ENCODE results near the gene GFOD1.

Gene GFOD1

DNA sequence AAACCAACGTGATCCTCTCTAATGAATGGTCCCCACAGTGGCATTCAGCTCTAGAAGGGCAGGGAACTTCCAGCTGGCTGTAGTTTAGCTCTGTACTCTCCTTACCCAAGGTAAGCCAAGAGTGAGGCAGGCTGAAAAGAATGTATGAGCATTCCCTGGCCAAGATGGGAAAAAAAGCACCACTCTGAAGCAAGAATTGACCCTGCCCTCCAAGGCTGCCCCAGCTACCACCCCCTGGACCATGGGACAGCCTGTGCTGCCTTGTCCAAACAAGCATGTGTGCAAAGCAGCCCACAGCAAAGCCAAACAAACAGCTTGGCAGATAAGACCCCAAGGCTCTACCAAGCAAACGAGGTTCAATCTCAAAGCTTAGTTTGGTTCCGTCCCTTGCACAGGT, 73.9 kb downstream of the GFOD1 start:
- DNase-seq (ENCODE audit: insufficient read length) (no peak), FAIRE-seq (no peak)
- no peak for TF ChIP-seq POLR2AphosphoS5 (IDR thresholded peaks at IDR 0.05; ENCODE audit: low read depth, low read length)
- TF ChIP-seq TAF1 (IDR thresholded peaks at IDR 0.05; ENCODE audit: borderline replicate concordance, low read depth, low read length): no peak
- TF ChIP-seq POLR2A (IDR thresholded peaks at IDR 0.05; ENCODE audit: low read depth, low read length): no peak

- no peak for DNase-seq (ENCODE audit: insufficient read length)
- FAIRE-seq: no peak
- TF ChIP-seq POLR2A (IDR thresholded peaks at IDR 0.05; ENCODE audit: low read depth, low read length) (no peak), POLR2AphosphoS5 (IDR thresholded peaks at IDR 0.05; ENCODE audit: low read depth, low read length) (no peak), TAF1 (IDR thresholded peaks at IDR 0.05; ENCODE audit: borderline replicate concordance, low read depth, low read length) (no peak)
Observed at GRCh38 chr6:13412639-13413465, 74.5 kb downstream of the GFOD1 start.

- DNase-seq (ENCODE audit: insufficient read length) (no peak), FAIRE-seq (no peak)
- TF ChIP-seq POLR2AphosphoS5 (IDR thresholded peaks at IDR 0.05; ENCODE audit: low read depth, low read length) (no peak), POLR2A (IDR thresholded peaks at IDR 0.05; ENCODE audit: low read depth, low read length) (no peak), TAF1 (IDR thresholded peaks at IDR 0.05; ENCODE audit: borderline replicate concordance, low read depth, low read length) (no peak)
Observed at GRCh38 chr6:13412211-13412610, 75.2 kb downstream of the GFOD1 start.

DNA sequence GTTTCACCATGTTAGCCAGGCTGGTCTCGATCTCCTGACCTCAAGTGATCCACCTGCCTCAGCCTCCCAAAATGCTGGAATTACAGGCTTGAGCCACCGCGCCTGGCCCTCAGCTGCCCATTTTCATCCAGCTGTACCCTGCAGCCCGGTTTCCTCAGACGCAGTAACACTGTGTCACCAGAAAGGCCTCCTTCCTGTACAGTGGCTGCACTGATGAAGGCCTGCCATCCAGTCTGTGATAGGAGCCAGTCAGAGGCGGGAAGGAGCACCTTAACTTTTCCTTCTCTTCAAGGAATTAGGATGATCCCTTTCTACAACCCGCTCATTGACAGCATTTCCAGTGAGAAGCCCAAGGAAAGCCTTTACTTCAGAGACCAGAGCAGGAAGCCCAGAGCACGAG, 75.9 kb downstream of the GFOD1 start:
- no peak for DNase-seq (ENCODE audit: insufficient read length)
- TF ChIP-seq POLR2AphosphoS5 (IDR thresholded peaks at IDR 0.05; ENCODE audit: low read depth, low read length) (no peak), TAF1 (IDR thresholded peaks at IDR 0.05; ENCODE audit: borderline replicate concordance, low read depth, low read length) (no peak), POLR2A (IDR thresholded peaks at IDR 0.05; ENCODE audit: low read depth, low read length) (no peak)
- no peak for FAIRE-seq

DNA sequence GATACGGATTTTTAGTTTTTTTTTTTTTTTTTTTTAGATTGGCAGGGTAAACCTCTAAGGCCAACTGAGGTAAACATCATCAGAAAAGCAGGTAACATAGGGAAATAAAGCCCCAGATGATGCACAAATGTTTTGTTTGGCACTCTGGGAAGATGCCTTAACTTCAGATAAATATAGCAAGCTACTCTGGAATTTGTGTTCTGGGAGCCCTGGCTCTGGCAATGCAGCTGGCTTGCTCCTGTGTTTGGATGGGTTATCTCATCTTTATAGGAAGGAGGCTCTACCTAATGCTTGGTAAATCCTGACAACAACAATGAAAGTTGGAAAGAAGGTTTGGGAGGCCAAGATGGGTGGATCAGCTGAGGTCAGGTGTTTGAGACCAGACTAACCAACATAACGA, 77.4 kb downstream of the GFOD1 start:
- FAIRE-seq (no peak), DNase-seq (ENCODE audit: insufficient read length) (no peak)
- TF ChIP-seq POLR2AphosphoS5 (IDR thresholded peaks at IDR 0.05; ENCODE audit: low read depth, low read length) (no peak), POLR2A (IDR thresholded peaks at IDR 0.05; ENCODE audit: low read depth, low read length) (no peak), TAF1 (IDR thresholded peaks at IDR 0.05; ENCODE audit: borderline replicate concordance, low read depth, low read length) (no peak)

DNA sequence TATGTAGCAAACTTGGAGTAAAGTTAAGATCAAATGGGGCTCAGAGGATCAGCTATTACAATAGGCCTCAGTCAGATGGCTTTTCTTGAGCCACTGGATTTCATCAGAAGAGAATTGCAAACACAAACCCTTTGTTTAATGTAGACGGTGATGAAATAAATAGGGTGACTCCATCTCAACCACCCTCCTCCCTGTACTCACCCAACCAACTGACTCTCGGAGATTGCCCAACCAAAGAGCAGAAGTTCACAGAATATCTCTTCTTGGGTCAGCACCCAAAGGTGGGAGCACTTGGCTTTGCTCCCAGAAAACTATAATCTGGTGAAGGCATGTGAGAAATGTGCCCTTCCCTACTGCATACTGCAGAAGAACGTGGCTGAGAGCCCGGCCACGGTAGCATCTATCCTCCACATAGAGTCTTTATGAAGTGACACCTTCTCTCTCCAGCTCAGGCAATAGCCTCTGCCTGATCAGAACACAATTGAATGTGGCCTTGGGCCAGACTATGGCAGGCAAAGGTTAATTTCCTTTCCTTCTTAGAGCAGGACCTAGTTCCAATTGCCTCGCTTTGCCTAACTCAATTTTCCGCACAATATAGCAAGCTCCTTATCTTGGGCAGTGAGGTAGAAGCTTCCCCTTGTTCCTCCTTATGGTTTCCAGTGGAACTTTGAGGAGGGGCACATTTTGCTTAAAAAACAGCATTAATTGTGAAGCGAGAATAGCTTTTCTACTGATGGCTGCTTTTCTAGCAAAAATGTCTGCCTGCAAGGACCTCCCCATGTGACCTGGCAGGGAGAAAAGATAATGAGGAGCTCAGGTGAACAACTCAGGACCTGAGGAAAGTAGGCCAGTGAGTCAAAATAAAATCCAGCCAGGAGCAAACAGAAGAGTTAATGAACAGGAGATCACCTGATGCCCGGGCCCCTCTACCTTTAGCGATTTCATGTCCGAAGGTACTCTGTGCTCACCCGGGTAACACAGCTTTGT, 79.4 kb downstream of the GFOD1 start:
- FAIRE-seq (no peak), DNase-seq (ENCODE audit: insufficient read length) (no peak)
- TF ChIP-seq POLR2A (IDR thresholded peaks at IDR 0.05; ENCODE audit: low read depth, low read length) (no peak), POLR2AphosphoS5 (IDR thresholded peaks at IDR 0.05; ENCODE audit: low read depth, low read length) (no peak), TAF1 (IDR thresholded peaks at IDR 0.05; ENCODE audit: borderline replicate concordance, low read depth, low read length) (no peak)

- DNase-seq (ENCODE audit: insufficient read length): no peak
- no peak for TF ChIP-seq POLR2AphosphoS5 (IDR thresholded peaks at IDR 0.05; ENCODE audit: low read depth, low read length)
- TF ChIP-seq TAF1 (IDR thresholded peaks at IDR 0.05; ENCODE audit: borderline replicate concordance, low read depth, low read length): no peak
- no peak for TF ChIP-seq POLR2A (IDR thresholded peaks at IDR 0.05; ENCODE audit: low read depth, low read length)
- no peak for FAIRE-seq
Observed at GRCh38 chr6:13407368-13407708, 80.1 kb downstream of the GFOD1 start.

GRCh38 chr6:13406781-13407180, 80.6 kb downstream of the GFOD1 start:
- no peak for TF ChIP-seq POLR2A (IDR thresholded peaks at IDR 0.05; ENCODE audit: low read depth, low read length)
- TF ChIP-seq TAF1 (IDR thresholded peaks at IDR 0.05; ENCODE audit: borderline replicate concordance, low read depth, low read length): no peak
- FAIRE-seq (no peak), DNase-seq (ENCODE audit: insufficient read length) (no peak)

DNA sequence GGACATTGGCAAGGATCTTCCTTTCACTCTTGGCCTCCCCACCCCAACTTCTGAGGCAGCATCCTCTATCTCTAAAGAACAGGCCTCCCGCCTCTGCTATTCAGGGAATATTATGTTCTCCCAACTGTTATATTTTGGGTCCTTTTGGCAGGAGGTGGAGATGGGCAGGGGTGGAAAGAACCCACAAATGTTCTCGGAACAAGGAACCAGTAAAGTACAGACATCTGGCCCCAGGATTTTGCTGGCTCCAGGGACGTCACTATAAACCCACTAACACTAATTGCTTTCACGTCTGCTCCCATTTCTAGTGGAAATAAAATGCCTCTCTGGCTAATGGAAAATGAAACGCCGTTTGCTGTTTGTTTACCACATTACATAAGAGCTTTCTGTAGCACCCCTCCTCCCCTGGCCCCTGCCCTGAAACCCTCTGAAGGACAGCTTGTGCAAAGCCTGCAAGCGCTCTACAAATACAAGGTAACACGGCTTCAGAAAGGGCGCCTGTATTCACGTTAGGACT, 81.4 kb downstream of the GFOD1 start:
- FAIRE-seq: no peak
- DNase-seq (ENCODE audit: insufficient read length): no peak
- TF ChIP-seq POLR2AphosphoS5 (IDR thresholded peaks at IDR 0.05; ENCODE audit: low read depth, low read length): no peak
- no peak for TF ChIP-seq POLR2A (IDR thresholded peaks at IDR 0.05; ENCODE audit: low read depth, low read length)
- TF ChIP-seq TAF1 (IDR thresholded peaks at IDR 0.05; ENCODE audit: borderline replicate concordance, low read depth, low read length): no peak

DNA sequence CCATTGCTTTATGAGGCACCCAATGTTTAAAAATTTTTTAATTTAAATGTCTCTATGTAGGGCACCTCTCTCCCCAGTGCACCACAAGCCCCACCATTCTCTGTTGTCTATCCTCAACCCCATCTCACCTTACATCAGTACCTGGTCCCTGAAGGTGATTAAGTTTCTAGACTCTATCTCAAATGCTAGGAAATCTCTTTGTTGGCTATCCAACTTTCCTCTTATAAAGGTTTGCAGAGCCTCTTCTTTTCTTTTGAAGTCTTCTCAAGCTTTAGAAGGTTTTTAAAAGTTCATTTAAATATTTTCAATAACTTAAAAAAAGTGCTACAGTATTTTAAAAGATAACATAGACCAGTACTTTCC, 82.5 kb downstream of the GFOD1 start:
- TF ChIP-seq POLR2AphosphoS5 (IDR thresholded peaks at IDR 0.05; ENCODE audit: low read depth, low read length): no peak
- TF ChIP-seq POLR2A (IDR thresholded peaks at IDR 0.05; ENCODE audit: low read depth, low read length): no peak
- TF ChIP-seq TAF1 (IDR thresholded peaks at IDR 0.05; ENCODE audit: borderline replicate concordance, low read depth, low read length): no peak
- no peak for DNase-seq (ENCODE audit: insufficient read length)
- no peak for FAIRE-seq

DNA sequence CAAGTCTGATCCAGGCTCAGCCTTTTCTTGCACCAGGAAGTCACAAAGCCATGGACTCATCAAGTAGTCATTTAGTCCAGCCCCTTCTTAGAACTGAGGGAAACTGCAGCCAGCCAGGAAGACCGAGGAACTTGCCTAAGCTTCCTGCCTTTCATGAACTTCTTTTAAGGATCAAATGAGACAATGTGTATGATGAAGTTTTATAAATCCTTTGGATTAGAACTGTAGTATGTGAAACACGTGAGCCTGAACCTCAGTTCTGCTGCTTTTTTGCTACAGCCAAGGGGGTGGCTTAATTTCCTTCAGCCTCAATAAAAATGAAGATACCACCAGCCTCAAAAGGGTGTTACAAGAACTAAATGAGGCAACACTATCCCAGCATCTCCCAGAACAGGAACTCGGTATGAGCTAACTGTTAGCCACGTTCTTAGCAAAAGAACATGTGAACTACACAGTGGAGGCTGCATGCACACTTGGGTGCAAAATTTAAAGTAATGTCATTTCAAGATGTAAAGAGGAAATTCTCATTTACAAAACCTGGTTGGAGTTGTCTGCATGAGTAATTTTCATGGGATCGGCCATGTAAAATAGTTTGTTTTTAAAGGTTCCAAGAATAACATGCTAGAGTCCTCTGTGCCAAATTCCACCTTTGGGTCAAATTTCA, 83.0 kb downstream of the GFOD1 start:
- TF ChIP-seq TAF1 (IDR thresholded peaks at IDR 0.05; ENCODE audit: borderline replicate concordance, low read depth, low read length) (no peak), POLR2A (IDR thresholded peaks at IDR 0.05; ENCODE audit: low read depth, low read length) (no peak), POLR2AphosphoS5 (IDR thresholded peaks at IDR 0.05; ENCODE audit: low read depth, low read length) (no peak)
- no peak for DNase-seq (ENCODE audit: insufficient read length)
- no peak for FAIRE-seq

Data from GM12892 (cell line).